ENCODE results near the gene KRT28.

DNA sequence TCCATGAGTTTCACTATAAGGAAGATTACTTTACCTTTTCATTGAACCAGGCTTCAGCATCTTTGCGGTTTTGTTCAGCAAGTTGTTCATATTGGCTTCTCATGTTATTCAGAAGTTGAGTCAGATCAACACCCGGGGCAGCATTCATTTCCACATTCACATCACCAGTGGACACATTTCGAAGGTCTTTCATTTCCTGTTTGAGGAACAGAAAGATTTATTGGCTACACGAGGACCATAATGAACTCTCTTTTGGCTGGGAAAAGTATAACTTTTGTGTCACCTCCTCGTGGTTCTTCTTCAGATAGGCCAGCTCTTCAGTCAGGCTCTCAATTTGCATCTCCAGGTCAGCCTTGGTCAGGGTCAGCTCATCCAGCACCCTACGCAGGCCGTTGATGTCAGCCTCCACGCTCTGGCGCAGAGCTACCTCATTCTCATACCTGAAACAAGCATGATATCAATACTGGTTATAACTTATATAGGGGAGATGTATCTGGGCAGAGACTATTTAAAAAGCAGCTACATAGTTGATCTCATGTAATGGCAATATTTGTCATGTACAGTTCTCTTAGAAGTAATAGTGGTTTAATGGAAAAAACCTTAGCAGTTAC is 20.6 kb upstream of the KRT28 start:
- no peak for TF ChIP-seq ZNF670 (CRISPR knock-in tag; IDR thresholded peaks at IDR 0.05; ENCODE audit: borderline replicate concordance)
- TF ChIP-seq RAD21 (CRISPR knock-in tag; IDR thresholded peaks at IDR 0.05), result no peak
- TF ChIP-seq ZNF207 (IDR thresholded peaks at IDR 0.05; ENCODE audit: borderline replicate concordance), result no peak
- TF ChIP-seq, protein P1, sequence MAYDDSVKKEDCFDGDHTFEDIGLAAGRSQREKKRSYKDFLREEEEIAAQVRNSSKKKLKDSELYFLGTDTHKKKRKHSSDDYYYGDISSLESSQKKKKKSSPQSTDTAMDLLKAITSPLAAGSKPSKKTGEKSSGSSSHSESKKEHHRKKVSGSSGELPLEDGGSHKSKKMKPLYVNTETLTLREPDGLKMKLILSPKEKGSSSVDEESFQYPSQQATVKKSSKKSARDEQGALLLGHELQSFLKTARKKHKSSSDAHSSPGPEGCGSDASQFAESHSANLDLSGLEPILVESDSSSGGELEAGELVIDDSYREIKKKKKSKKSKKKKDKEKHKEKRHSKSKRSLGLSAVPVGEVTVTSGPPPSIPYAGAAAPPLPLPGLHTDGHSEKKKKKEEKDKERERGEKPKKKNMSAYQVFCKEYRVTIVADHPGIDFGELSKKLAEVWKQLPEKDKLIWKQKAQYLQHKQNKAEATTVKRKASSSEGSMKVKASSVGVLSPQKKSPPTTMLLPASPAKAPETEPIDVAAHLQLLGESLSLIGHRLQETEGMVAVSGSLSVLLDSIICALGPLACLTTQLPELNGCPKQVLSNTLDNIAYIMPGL (CRISPR knock-in tag; IDR thresholded peaks at IDR 0.05; ENCODE audit: borderline replicate concordance in 1 of 2, low read depth in 1 of 2), result no peak
- no peak for TF ChIP-seq KDM5A (IDR thresholded peaks at IDR 0.05; ENCODE audit: borderline replicate concordance, low read length)
- no peak for TF ChIP-seq CEBPB (IDR thresholded peaks at IDR 0.05; ENCODE audit: borderline replicate concordance, low read depth, low read length)
- no peak for TF ChIP-seq ZNF263 (CRISPR knock-in tag; IDR thresholded peaks at IDR 0.05)
- TF ChIP-seq, protein P2, sequence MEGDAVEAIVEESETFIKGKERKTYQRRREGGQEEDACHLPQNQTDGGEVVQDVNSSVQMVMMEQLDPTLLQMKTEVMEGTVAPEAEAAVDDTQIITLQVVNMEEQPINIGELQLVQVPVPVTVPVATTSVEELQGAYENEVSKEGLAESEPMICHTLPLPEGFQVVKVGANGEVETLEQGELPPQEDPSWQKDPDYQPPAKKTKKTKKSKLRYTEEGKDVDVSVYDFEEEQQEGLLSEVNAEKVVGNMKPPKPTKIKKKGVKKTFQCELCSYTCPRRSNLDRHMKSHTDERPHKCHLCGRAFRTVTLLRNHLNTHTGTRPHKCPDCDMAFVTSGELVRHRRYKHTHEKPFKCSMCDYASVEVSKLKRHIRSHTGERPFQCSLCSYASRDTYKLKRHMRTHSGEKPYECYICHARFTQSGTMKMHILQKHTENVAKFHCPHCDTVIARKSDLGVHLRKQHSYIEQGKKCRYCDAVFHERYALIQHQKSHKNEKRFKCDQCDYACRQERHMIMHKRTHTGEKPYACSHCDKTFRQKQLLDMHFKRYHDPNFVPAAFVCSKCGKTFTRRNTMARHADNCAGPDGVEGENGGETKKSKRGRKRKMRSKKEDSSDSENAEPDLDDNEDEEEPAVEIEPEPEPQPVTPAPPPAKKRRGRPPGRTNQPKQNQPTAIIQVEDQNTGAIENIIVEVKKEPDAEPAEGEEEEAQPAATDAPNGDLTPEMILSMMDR (CRISPR knock-in tag; IDR thresholded peaks at IDR 0.05), result no peak
- TF ChIP-seq RFX1 (IDR thresholded peaks at IDR 0.05), result no peak
- TF ChIP-seq ZNF549 (CRISPR knock-in tag; IDR thresholded peaks at IDR 0.05), result no peak
- TF ChIP-seq ZZZ3 (CRISPR knock-in tag; IDR thresholded peaks at IDR 0.05; ENCODE audit: borderline replicate concordance), result no peak
- TF ChIP-seq ZNF644 (CRISPR knock-in tag; IDR thresholded peaks at IDR 0.05; ENCODE audit: low read depth), result no peak
- no peak for TF ChIP-seq HOXA7 (CRISPR knock-in tag; IDR thresholded peaks at IDR 0.05)
